ENCODE results near the gene TMEM208. TPM values are rescaled to one million over a fixed set of nuclear protein-coding genes. Genes with fewer than 3 reads are reported as not detected.

The TMEM208 gene
- polyA plus RNA-seq, 1 experiment, result 79.7 TPM

DNA sequence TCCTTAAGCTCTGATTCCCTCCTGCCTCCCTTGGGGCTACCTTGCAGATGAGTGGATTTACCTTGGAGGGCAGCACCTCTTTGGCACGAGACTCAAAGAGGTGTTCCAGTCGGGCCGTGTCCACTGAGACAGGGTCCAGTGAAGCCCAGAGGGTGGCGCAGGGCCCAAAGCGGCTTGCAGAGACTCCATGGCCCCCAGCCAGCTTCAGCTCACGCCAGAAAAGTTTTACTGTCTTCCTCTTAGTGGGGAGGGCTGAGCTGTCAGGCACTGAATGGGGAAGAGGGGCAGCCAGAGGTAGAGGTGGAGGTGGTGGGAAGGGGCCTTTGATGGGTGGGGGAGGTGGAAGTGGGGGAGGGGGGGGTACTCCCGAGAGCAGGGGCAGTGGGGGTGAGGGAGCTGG lies 6.7 kb downstream of the TMEM208 start:
- H3K36me3 ChIP-seq (ENCODE audit: control insufficient read depth, insufficient read depth, low read length), result peaks cover 57% of the 10 kb centered on the region
- ChIA-PET CTCF (no interaction called here), POLR2A (no interaction called here)
- TF ChIP-seq, protein P1, sequence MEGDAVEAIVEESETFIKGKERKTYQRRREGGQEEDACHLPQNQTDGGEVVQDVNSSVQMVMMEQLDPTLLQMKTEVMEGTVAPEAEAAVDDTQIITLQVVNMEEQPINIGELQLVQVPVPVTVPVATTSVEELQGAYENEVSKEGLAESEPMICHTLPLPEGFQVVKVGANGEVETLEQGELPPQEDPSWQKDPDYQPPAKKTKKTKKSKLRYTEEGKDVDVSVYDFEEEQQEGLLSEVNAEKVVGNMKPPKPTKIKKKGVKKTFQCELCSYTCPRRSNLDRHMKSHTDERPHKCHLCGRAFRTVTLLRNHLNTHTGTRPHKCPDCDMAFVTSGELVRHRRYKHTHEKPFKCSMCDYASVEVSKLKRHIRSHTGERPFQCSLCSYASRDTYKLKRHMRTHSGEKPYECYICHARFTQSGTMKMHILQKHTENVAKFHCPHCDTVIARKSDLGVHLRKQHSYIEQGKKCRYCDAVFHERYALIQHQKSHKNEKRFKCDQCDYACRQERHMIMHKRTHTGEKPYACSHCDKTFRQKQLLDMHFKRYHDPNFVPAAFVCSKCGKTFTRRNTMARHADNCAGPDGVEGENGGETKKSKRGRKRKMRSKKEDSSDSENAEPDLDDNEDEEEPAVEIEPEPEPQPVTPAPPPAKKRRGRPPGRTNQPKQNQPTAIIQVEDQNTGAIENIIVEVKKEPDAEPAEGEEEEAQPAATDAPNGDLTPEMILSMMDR (IDR thresholded peaks at IDR 0.05; ENCODE audit: insufficient read depth, low read depth, low read length), result no peak
- no peak for DNase-seq (ENCODE audit: low read depth)
- H3K27me3 ChIP-seq (ENCODE audit: control insufficient read depth, insufficient read depth, low read length), result no peaks in the 10 kb centered on the region
- no peak overlapping the region for H3K4me3 ChIP-seq (ENCODE audit: low read depth, low read length)

- ChIA-PET CTCF (no interaction called here), POLR2A (no interaction called here)
- DNase-seq (ENCODE audit: low read depth), result no peak
- H3K4me3 ChIP-seq (ENCODE audit: low read depth, low read length), result no peak overlapping the region
- no peaks in the 10 kb centered on the region for H3K27me3 ChIP-seq (ENCODE audit: control insufficient read depth, insufficient read depth, low read length)
- peaks cover 56% of the 10 kb centered on the region for H3K36me3 ChIP-seq (ENCODE audit: control insufficient read depth, insufficient read depth, low read length)
- TF ChIP-seq, protein P1 (IDR thresholded peaks at IDR 0.05; ENCODE audit: insufficient read depth, low read depth, low read length), result no peak
These were observed 7.3 kb downstream of the TMEM208 start for GRCh38 chr16:67234180-67234597.

DNA sequence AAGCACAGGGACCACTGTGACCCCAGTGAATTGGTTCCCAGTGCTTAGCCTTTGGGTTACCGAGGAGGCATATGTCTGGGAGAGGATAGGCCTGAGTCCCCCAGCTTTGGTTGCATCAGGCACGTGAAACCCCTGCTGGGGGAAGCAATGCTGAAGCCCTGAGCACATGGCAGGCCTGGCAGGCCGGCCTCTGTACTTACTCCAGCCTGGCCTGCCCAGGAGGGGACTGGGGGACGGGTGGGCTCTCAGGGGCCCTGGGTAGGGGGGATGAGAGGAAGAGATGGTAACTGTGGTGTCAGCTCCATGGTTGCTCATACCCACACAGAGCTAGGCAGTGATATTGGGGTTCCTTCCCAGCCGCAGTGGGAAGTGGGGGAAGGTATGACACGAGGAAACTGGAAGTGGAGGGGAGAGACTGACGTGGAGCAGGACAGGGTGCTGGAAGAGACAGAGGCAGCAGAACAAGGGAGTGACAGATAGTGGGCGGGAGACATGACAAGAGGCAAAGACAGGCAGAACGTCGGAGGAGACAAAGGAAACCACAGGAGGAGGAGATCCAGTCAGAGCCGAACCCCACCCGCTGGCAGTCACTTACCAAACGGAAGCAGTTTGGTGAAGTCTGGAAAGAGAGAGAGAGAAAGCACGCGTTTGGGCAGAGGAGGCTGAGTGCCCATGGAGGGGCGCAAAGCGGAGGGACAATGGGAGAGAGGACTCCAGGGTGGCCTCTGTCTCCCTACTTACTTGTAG lies 9.1 kb downstream of the TMEM208 start:
- TF ChIP-seq, protein P1 (IDR thresholded peaks at IDR 0.05; ENCODE audit: insufficient read depth, low read depth, low read length), result no peak
- no peak for DNase-seq (ENCODE audit: low read depth)
- no peak overlapping the region for H3K4me3 ChIP-seq (ENCODE audit: low read depth, low read length)
- POLR2A ChIA-PET, result no interaction called here
- peaks cover 46% of the 10 kb centered on the region for H3K36me3 ChIP-seq (ENCODE audit: control insufficient read depth, insufficient read depth, low read length)
- CTCF ChIA-PET, result no interaction called here
- H3K27me3 ChIP-seq (ENCODE audit: control insufficient read depth, insufficient read depth, low read length), result no peaks in the 10 kb centered on the region

DNA sequence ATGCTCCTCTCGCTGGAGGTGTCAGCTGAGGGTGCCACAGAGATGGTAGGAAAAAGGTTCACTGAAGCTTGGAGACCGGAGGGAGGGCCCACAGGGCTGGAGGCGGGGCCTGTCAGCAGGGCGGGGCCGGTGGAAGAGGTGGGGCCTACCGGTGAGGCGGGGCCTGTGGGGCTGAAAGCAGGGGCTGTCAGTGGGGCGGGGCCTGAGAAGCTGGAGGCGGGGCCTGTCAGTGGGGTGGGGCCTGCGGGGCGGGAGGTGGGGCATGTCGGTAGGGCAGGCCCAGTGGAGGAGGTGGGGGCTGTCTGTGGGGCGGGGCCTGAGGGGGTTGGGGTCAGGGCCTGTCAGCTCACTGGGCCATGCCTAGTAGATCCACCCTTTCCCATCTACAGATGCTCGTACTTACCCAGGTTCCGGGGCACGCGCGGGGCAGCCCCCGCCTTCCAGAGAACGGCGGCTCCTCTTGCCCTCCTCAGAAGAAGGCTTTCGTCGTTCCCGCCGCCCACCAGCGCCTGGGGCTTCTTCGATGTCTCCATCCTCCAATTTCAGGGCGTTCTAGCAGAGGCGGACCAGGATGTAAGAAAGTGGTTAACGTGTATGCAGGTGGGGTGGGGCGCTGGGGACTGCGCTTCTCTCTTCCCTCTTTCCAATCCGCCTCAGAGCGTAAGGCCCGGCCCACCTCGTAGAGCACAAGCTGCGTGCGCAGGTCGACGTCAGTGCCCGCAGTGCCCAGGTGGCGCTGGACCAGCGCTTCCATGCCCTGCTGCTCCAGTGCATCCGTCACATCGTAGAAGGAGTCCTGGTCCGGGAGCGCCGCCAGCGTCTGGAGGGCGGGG lies 9.8 kb downstream of the TMEM208 start:
- no peaks in the 10 kb centered on the region for H3K27me3 ChIP-seq (ENCODE audit: control insufficient read depth, insufficient read depth, low read length)
- POLR2A ChIA-PET, result no interaction called here
- peaks cover 39% of the 10 kb centered on the region for H3K36me3 ChIP-seq (ENCODE audit: control insufficient read depth, insufficient read depth, low read length)
- CTCF ChIA-PET, result no interaction called here
- H3K4me3 ChIP-seq (ENCODE audit: low read depth, low read length), result no peak overlapping the region
- no peak for DNase-seq (ENCODE audit: low read depth)
- TF ChIP-seq, protein P1 (IDR thresholded peaks at IDR 0.05; ENCODE audit: insufficient read depth, low read depth, low read length), result no peak

Measured in BJ (cell line).